ENCODE results near the gene SMIM3. TPM values are rescaled to one million over a fixed set of nuclear protein-coding genes. Genes with fewer than 3 reads are reported as not detected.

The SMIM3 gene
- total and polyA plus RNA-seq, 2 donors: 10.2 to 37.1 TPM

DNA sequence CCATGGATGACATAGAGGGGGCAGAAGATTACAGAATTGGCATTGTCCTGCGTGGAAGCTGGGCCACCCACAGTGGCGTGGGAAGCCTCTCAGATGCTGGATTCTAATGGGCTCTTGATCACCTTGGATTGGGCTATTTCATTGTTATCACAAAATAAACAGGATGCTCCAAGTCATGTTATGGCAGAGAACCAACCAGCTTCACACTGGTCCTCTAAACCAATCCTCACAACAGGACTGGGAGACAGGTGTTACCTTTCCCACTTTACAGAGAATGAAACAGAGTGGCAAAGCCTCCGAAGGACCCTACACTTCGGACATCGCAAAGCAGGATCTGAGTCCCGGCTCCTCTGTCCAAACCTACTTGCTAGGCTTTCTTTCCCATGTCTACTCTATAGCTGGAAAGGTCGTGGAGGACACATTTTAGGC, 455 bp upstream of the SMIM3 start:
- Histone ChIP-seq H3K36me3 (ENCODE audit: insufficient read depth) (no peaks in the 10 kb centered on the region), H3K4me3 (ENCODE audit: low read depth, low read length) (peak overlapping the region; percentile 75), H3K4me1 (ENCODE audit: insufficient read depth) (no peaks in the 10 kb centered on the region), H3K27ac (ENCODE audit: low read depth) (peak overlapping the region; percentile 88)
- no peak for DNase-seq (ENCODE audit: extremely low spot score)
- 12% methylated on average over 7 of the region's 7 CpGs for WGBS

- Histone ChIP-seq H3K4me3 (ENCODE audit: low read depth, low read length) (peak overlapping the region; percentile 75), H3K27ac (ENCODE audit: low read depth) (peak overlapping the region; percentile 88), H3K4me1 (ENCODE audit: insufficient read depth) (no peaks in the 10 kb centered on the region), H3K36me3 (ENCODE audit: insufficient read depth) (no peaks in the 10 kb centered on the region)
- no peak for DNase-seq (ENCODE audit: extremely low spot score)
- 35% methylated on average over 13 of the region's 13 CpGs for WGBS
Measured at GRCh38 chr5:150779397-150780186, 1.0 kb downstream of the SMIM3 start.

- H3K27ac ChIP-seq (ENCODE audit: low read depth): peak overlapping the region; percentile 83
- H3K4me1 ChIP-seq (ENCODE audit: insufficient read depth): no peaks in the 10 kb centered on the region
- H3K36me3 ChIP-seq (ENCODE audit: insufficient read depth): no peaks in the 10 kb centered on the region
- peak overlapping the region; percentile 75 for H3K4me3 ChIP-seq (ENCODE audit: low read depth, low read length)
- no peak for DNase-seq (ENCODE audit: extremely low spot score)
- 66% methylated on average over 6 of the region's 6 CpGs for WGBS
Measured at GRCh38 chr5:150780187-150780692, 1.7 kb downstream of the SMIM3 start.

GRCh38 chr5:150780816-150781221, 2.3 kb downstream of the SMIM3 start:
- peak overlapping the region; percentile 17 for H3K4me3 ChIP-seq (ENCODE audit: low read depth, low read length)
- H3K27ac ChIP-seq (ENCODE audit: low read depth): peak overlapping the region; percentile 83
- H3K36me3 ChIP-seq (ENCODE audit: insufficient read depth): no peaks in the 10 kb centered on the region
- no peak for DNase-seq (ENCODE audit: extremely low spot score)
- no peaks in the 10 kb centered on the region for H3K4me1 ChIP-seq (ENCODE audit: insufficient read depth)
- 74% methylated on average over 5 of the region's 5 CpGs for WGBS

- no peak for DNase-seq (ENCODE audit: extremely low spot score)
- 57% methylated on average over 10 of the region's 10 CpGs for WGBS
- Histone ChIP-seq H3K36me3 (ENCODE audit: insufficient read depth) (no peaks in the 10 kb centered on the region), H3K4me3 (ENCODE audit: low read depth, low read length) (no peak overlapping the region), H3K27ac (ENCODE audit: low read depth) (peak overlapping the region; percentile 83), H3K4me1 (ENCODE audit: insufficient read depth) (no peaks in the 10 kb centered on the region)
Measured at GRCh38 chr5:150781706-150782614, 3.4 kb downstream of the SMIM3 start.

DNA sequence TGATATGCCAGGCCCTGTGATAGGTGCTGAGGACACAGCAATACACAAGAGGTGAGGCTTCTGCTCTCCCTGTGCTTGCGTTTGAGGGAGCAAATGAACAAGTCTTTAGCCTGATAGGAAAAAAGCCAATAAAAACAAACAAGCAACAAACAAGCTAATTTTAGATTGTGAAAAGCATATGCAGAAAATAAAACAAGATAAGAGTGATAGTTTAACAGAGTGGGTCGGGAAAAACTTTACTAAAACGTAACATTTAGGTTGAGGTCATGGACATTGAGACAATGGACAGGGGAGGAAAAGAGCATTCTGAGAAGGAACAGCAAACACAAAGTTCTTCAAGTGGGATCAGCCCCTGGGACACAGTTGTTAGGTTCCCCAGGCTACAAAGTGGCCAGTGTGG, 4.3 kb downstream of the SMIM3 start:
- DNase-seq (ENCODE audit: extremely low spot score): no peak
- no peaks in the 10 kb centered on the region for H3K36me3 ChIP-seq (ENCODE audit: insufficient read depth)
- no peaks in the 10 kb centered on the region for H3K4me1 ChIP-seq (ENCODE audit: insufficient read depth)
- H3K27ac ChIP-seq (ENCODE audit: low read depth): peak overlapping the region; percentile 80
- no peak overlapping the region for H3K4me3 ChIP-seq (ENCODE audit: low read depth, low read length)
- WGBS: 46% methylated on average over 3 of the region's 3 CpGs

- H3K27ac ChIP-seq (ENCODE audit: low read depth): peak overlapping the region; percentile 80
- WGBS: 3% methylated on average over 7 of the region's 7 CpGs
- DNase-seq (ENCODE audit: extremely low spot score): peak; percentile 91
- no peak overlapping the region for H3K4me3 ChIP-seq (ENCODE audit: low read depth, low read length)
- H3K36me3 ChIP-seq (ENCODE audit: insufficient read depth): no peaks in the 10 kb centered on the region
- no peaks in the 10 kb centered on the region for H3K4me1 ChIP-seq (ENCODE audit: insufficient read depth)
Measured at GRCh38 chr5:150783422-150783928, 4.9 kb downstream of the SMIM3 start.

DNA sequence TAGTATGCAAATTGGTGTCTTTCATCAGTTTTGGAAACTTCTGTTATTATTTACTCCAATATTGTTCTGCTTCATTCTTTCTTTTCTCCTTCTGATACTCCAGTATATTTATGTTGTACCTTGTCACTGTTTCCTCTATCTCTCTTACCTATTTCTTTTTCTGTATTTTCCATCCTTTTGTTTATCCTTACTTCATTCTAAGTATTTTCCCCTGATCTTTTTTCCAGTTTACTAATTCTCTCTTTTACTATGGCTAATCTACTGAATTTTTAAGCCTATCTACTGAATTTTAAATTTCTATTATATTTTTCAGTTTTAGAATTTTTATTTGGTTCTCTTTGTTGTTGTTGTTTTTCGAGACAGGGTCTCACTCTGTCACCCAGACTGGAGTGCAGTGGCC, 7.4 kb downstream of the SMIM3 start:
- Histone ChIP-seq H3K4me3 (ENCODE audit: low read depth, low read length) (no peak overlapping the region), H3K36me3 (ENCODE audit: insufficient read depth) (no peaks in the 10 kb centered on the region), H3K4me1 (ENCODE audit: insufficient read depth) (peaks cover 2% of the 10 kb centered on the region), H3K27ac (ENCODE audit: low read depth) (no peak overlapping the region)
- DNase-seq (ENCODE audit: extremely low spot score): no peak
- 96% methylated on average over 1 of the region's 1 CpG for WGBS

DNA sequence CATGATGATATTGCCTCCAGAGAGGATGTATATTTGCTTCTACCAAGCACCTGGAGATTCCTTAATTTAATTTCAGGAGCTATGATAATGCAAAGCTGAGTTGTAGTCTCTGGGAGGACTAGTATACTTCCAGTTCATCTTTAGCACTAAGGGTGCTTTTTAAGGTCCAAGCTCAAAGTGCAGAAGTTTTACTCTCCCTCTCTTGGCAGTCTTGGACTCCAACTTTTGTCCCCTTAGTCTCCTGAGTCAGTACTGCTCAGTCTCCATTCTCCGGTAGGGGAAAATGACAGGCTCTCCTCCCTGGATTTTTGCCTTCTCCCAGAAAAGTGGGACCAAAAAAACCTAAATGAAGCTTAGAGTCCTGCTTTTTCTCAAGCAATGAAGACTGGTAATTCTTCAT, 8.3 kb downstream of the SMIM3 start:
- no peak overlapping the region for H3K27ac ChIP-seq (ENCODE audit: low read depth)
- H3K4me1 ChIP-seq (ENCODE audit: insufficient read depth): peaks cover 2% of the 10 kb centered on the region

GRCh38 chr5:150787656-150788055, 9.1 kb downstream of the SMIM3 start:
- Histone ChIP-seq H3K27ac (ENCODE audit: low read depth) (no peak overlapping the region), H3K4me3 (ENCODE audit: low read depth, low read length) (no peak overlapping the region), H3K4me1 (ENCODE audit: insufficient read depth) (peaks cover 2% of the 10 kb centered on the region), H3K36me3 (ENCODE audit: insufficient read depth) (no peaks in the 10 kb centered on the region)
- WGBS: 43% methylated on average over 1 of the region's 1 CpG
- no peak for DNase-seq (ENCODE audit: extremely low spot score)

More for the DNA sequence above, 8.3 kb downstream of the SMIM3 start:
- H3K4me3 ChIP-seq (ENCODE audit: low read depth, low read length): no peak overlapping the region
- no peak for DNase-seq (ENCODE audit: extremely low spot score)
- WGBS: 94% methylated on average over 1 of the region's 1 CpG
- H3K36me3 ChIP-seq (ENCODE audit: insufficient read depth): no peaks in the 10 kb centered on the region

DNA sequence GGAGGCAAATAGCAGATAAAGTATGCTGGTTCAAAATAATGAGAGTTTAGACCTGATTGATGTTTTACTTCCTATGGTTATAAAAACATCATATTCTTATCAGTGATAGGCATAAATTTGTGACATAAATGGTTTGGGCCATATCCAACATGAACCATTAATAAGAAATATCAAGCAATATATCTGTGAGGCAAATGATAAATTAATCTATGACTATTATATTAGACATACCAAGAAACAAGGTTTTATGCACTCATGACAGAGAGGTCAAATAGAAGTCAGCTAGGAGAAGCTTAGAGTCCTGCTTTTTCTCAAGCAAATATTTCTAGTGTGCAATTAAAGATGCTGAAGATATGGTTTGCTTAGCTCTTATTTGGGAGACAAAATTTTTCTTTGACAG, 10.4 kb downstream of the SMIM3 start:
- no peak for DNase-seq (ENCODE audit: extremely low spot score)
- Histone ChIP-seq H3K4me3 (ENCODE audit: low read depth, low read length) (no peak overlapping the region), H3K36me3 (ENCODE audit: insufficient read depth) (no peaks in the 10 kb centered on the region), H3K27ac (ENCODE audit: low read depth) (no peak overlapping the region), H3K4me1 (ENCODE audit: insufficient read depth) (peaks cover 2% of the 10 kb centered on the region)

DNA sequence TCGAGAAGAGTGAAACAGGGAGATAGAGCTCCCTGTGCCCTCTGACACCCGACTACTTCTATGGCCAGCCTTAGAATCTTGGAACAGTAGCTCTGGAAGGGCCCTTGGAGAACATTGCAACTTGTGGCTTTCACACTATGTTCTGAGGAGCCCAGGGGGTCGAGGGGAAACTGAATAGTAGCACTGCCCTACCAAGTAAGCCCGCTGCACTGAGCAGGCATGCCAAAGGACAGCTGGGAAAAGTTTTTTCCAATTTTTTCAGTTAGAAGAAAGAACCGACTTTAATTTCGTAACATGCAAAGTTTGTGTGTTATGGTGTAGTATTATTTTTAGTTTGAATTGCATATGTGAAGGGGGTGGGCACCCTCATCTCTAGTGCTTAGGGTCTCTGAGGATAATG, 10.9 kb downstream of the SMIM3 start:
- Histone ChIP-seq H3K27ac (ENCODE audit: low read depth) (no peak overlapping the region), H3K36me3 (ENCODE audit: insufficient read depth) (no peaks in the 10 kb centered on the region), H3K4me1 (ENCODE audit: insufficient read depth) (peaks cover 2% of the 10 kb centered on the region), H3K4me3 (ENCODE audit: low read depth, low read length) (no peak overlapping the region)
- no peak for DNase-seq (ENCODE audit: extremely low spot score)
- WGBS: 70% methylated on average over 6 of the region's 6 CpGs

DNA sequence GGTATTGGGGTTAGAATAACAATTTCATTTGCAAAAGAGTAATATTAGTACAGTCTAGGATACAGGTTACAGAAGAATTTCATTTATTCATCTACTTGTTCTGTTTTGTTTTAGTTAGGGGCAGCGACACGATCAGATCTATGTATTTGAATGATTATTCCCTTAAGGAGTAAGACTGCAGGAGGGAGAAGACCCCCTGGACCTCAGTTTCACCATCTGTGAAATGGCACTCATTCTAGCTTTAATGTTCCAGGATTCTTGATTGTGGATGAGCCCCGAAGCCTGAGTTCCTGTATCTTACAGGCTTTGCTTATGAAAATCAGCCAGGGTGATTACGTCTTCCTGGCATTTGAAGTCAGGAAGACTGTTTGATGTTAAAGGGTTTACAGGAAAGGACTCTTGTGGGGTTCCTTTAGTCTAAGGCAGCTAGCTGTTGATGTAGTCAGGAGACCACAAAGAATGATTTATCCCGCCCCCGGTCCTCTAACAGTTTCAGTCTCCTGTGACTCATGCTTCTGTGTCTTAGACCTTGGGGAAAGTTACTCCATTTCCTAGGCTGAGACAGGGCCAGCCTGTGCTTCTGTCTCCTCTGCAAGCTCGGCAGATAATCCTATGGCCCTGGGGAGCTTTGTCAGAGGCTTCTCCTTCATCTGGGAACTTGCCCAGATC, 11.5 kb downstream of the SMIM3 start:
- Histone ChIP-seq H3K36me3 (ENCODE audit: insufficient read depth) (no peaks in the 10 kb centered on the region), H3K27ac (ENCODE audit: low read depth) (peak overlapping the region; percentile 43), H3K4me1 (ENCODE audit: insufficient read depth) (peaks cover 2% of the 10 kb centered on the region), H3K4me3 (ENCODE audit: low read depth, low read length) (no peak overlapping the region)
- DNase-seq (ENCODE audit: extremely low spot score): no peak
- WGBS: 27% methylated on average over 7 of the region's 7 CpGs
